Erythroblast (primary cell): ENCODE measurements around the gene MYO18B.

Experiments used
- GATA1 ChIP-seq: IDR thresholded peaks from 2 replicates; pipeline ENCODE4 v1.6.1; 2011; ENCODE audit warnings: low read depth, mild to moderate bottlenecking, control low read depth, low read length, moderate library complexity
- POLR2A ChIP-seq: IDR thresholded peaks from 2 replicates; pipeline ENCODE4 v1.6.1; 2011; ENCODE audit warnings: mild to moderate bottlenecking, low read length

- TF ChIP-seq POLR2A (no peak), GATA1 (no peak)
These were observed 218.1 kb downstream of the MYO18B start for GRCh38 chr22:25959818-25960774.
